T-helper 1 cell treated with Interleukin-12 subunit alpha and Interleukin-12 subunit beta and Interleukin-4 antibody, amounts not matched to agents 30 μg/mL and 1 μg/mL, for 36 hours (primary cell): ENCODE results near the gene SMIM5.

Experiments
- H3K27ac Mint-ChIP-seq: one replicate; pipeline ENCODE4 v1.8.0; 2021; ENCODE audit warnings: mild to moderate bottlenecking, mixed read lengths
- H3K27me3 Mint-ChIP-seq: one replicate; pipeline ENCODE4 v1.8.0; 2021; ENCODE audit warnings: low read depth, mixed read lengths
- H3K36me3 Mint-ChIP-seq: one replicate; pipeline ENCODE4 v1.8.0; 2021; ENCODE audit warnings: low read depth, mixed read lengths
- H3K4me1 Mint-ChIP-seq: one replicate; pipeline ENCODE4 v1.8.0; 2021; ENCODE audit warnings: low read depth, mixed read lengths
- H3K4me3 Mint-ChIP-seq: one replicate; pipeline ENCODE4 v1.8.0; 2021; ENCODE audit warnings: mild to moderate bottlenecking, moderate library complexity, mixed read lengths
- H3K9me3 Mint-ChIP-seq: one replicate; pipeline ENCODE4 v1.8.0; 2021; ENCODE audit warnings: mixed read lengths

SMIM5 gene

GRCh38 chr17:75649687-75650086 is 16.5 kb downstream of the SMIM5 start:
- H3K4me1 Mint-ChIP-seq, result peaks cover 3% of the 10 kb centered on the region
- peaks cover 5% of the 10 kb centered on the region for H3K36me3 Mint-ChIP-seq
- H3K27ac Mint-ChIP-seq, result no peak overlapping the region
- no peak overlapping the region for H3K4me3 Mint-ChIP-seq
- no peaks in the 10 kb centered on the region for H3K27me3 Mint-ChIP-seq
- no peaks in the 10 kb centered on the region for H3K9me3 Mint-ChIP-seq

- Mint-ChIP-seq H3K4me3 (no peak overlapping the region), H3K9me3 (no peaks in the 10 kb centered on the region), H3K27ac (no peak overlapping the region), H3K36me3 (peaks cover 5% of the 10 kb centered on the region), H3K4me1 (peaks cover 3% of the 10 kb centered on the region), H3K27me3 (no peaks in the 10 kb centered on the region)
These were observed 17.6 kb downstream of the SMIM5 start for GRCh38 chr17:75650874-75651273.

- Mint-ChIP-seq H3K27ac (no peak overlapping the region), H3K4me3 (no peak overlapping the region), H3K9me3 (no peaks in the 10 kb centered on the region), H3K4me1 (no peaks in the 10 kb centered on the region), H3K27me3 (no peaks in the 10 kb centered on the region), H3K36me3 (peaks cover 9% of the 10 kb centered on the region)
These were observed 19.1 kb downstream of the SMIM5 start for GRCh38 chr17:75652341-75652740.

GRCh38 chr17:75652934-75653549 is 19.8 kb downstream of the SMIM5 start:
- no peaks in the 10 kb centered on the region for H3K9me3 Mint-ChIP-seq
- H3K27ac Mint-ChIP-seq, result no peak overlapping the region
- no peaks in the 10 kb centered on the region for H3K27me3 Mint-ChIP-seq
- no peak overlapping the region for H3K4me3 Mint-ChIP-seq
- peaks cover 10% of the 10 kb centered on the region for H3K36me3 Mint-ChIP-seq
- no peaks in the 10 kb centered on the region for H3K4me1 Mint-ChIP-seq

- Mint-ChIP-seq H3K27ac (no peak overlapping the region), H3K36me3 (peaks cover 12% of the 10 kb centered on the region), H3K27me3 (no peaks in the 10 kb centered on the region), H3K4me1 (no peaks in the 10 kb centered on the region), H3K4me3 (no peak overlapping the region), H3K9me3 (no peaks in the 10 kb centered on the region)
These were observed 20.9 kb downstream of the SMIM5 start for GRCh38 chr17:75654176-75654575.

- H3K27me3 Mint-ChIP-seq, result no peaks in the 10 kb centered on the region
- no peaks in the 10 kb centered on the region for H3K9me3 Mint-ChIP-seq
- H3K36me3 Mint-ChIP-seq, result peaks cover 11% of the 10 kb centered on the region
- no peaks in the 10 kb centered on the region for H3K4me1 Mint-ChIP-seq
- no peak overlapping the region for H3K4me3 Mint-ChIP-seq
- H3K27ac Mint-ChIP-seq, result no peak overlapping the region
These were observed 25.0 kb downstream of the SMIM5 start for GRCh38 chr17:75658237-75658636.

GRCh38 chr17:75661531-75661930 is 28.3 kb downstream of the SMIM5 start:
- no peaks in the 10 kb centered on the region for H3K27me3 Mint-ChIP-seq
- no peak overlapping the region for H3K27ac Mint-ChIP-seq
- no peak overlapping the region for H3K4me3 Mint-ChIP-seq
- no peaks in the 10 kb centered on the region for H3K9me3 Mint-ChIP-seq
- peaks cover 9% of the 10 kb centered on the region for H3K4me1 Mint-ChIP-seq
- H3K36me3 Mint-ChIP-seq, result peaks cover 14% of the 10 kb centered on the region

- Mint-ChIP-seq H3K36me3 (peaks cover 10% of the 10 kb centered on the region), H3K4me1 (peaks cover 9% of the 10 kb centered on the region), H3K4me3 (no peak overlapping the region), H3K27me3 (no peaks in the 10 kb centered on the region), H3K27ac (no peak overlapping the region), H3K9me3 (no peaks in the 10 kb centered on the region)
These were observed 29.3 kb downstream of the SMIM5 start for GRCh38 chr17:75662511-75662910.

- no peaks in the 10 kb centered on the region for H3K27me3 Mint-ChIP-seq
- H3K4me1 Mint-ChIP-seq, result peaks cover 14% of the 10 kb centered on the region
- peaks cover 11% of the 10 kb centered on the region for H3K36me3 Mint-ChIP-seq
- H3K27ac Mint-ChIP-seq, result no peak overlapping the region
- no peak overlapping the region for H3K4me3 Mint-ChIP-seq
- H3K9me3 Mint-ChIP-seq, result no peaks in the 10 kb centered on the region
These were observed 30.9 kb downstream of the SMIM5 start for GRCh38 chr17:75664099-75664549.

- H3K27me3 Mint-ChIP-seq, result no peaks in the 10 kb centered on the region
- H3K4me1 Mint-ChIP-seq, result peaks cover 16% of the 10 kb centered on the region
- H3K36me3 Mint-ChIP-seq, result peaks cover 21% of the 10 kb centered on the region
- H3K9me3 Mint-ChIP-seq, result no peaks in the 10 kb centered on the region
- peak overlapping the region; percentile 63 for H3K4me3 Mint-ChIP-seq
- H3K27ac Mint-ChIP-seq, result peak overlapping the region; percentile 13
These were observed 32.7 kb downstream of the SMIM5 start for GRCh38 chr17:75665981-75666380.

- H3K36me3 Mint-ChIP-seq, result peaks cover 27% of the 10 kb centered on the region
- H3K27me3 Mint-ChIP-seq, result no peaks in the 10 kb centered on the region
- peak within 1 kb of the TSS; percentile 13 for H3K27ac Mint-ChIP-seq
- peaks cover 16% of the 10 kb centered on the region for H3K4me1 Mint-ChIP-seq
- peak within 1 kb of the TSS; percentile 63 for H3K4me3 Mint-ChIP-seq
- H3K9me3 Mint-ChIP-seq, result no peaks in the 10 kb centered on the region
These were observed 33.9 kb downstream of the SMIM5 start, which contains the start of the genes RECQL5 and SAP30BP for GRCh38 chr17:75666959-75667790. RECQL5 (minus strand) TSS chr17:75667154; CDS start chr17:75666557, 597 bp downstream. SAP30BP (plus strand) TSS chr17:75667338; CDS start chr17:75667373, 35 bp downstream.

- Mint-ChIP-seq H3K27me3 (no peaks in the 10 kb centered on the region), H3K4me3 (no peak overlapping the region), H3K36me3 (peaks cover 28% of the 10 kb centered on the region), H3K9me3 (no peaks in the 10 kb centered on the region), H3K27ac (no peak overlapping the region), H3K4me1 (peaks cover 16% of the 10 kb centered on the region)
These were observed 34.6 kb downstream of the SMIM5 start for GRCh38 chr17:75667825-75668224.

GRCh38 chr17:75668489-75668888 is 35.3 kb downstream of the SMIM5 start:
- Mint-ChIP-seq H3K27ac (no peak overlapping the region), H3K27me3 (no peaks in the 10 kb centered on the region), H3K9me3 (no peaks in the 10 kb centered on the region), H3K4me1 (peaks cover 16% of the 10 kb centered on the region), H3K4me3 (no peak overlapping the region), H3K36me3 (peaks cover 28% of the 10 kb centered on the region)

GRCh38 chr17:75670868-75671267 is 37.6 kb downstream of the SMIM5 start:
- peaks cover 28% of the 10 kb centered on the region for H3K36me3 Mint-ChIP-seq
- no peak overlapping the region for H3K27ac Mint-ChIP-seq
- no peak overlapping the region for H3K4me3 Mint-ChIP-seq
- H3K4me1 Mint-ChIP-seq, result peaks cover 13% of the 10 kb centered on the region
- no peaks in the 10 kb centered on the region for H3K27me3 Mint-ChIP-seq
- no peaks in the 10 kb centered on the region for H3K9me3 Mint-ChIP-seq

- Mint-ChIP-seq H3K36me3 (peaks cover 30% of the 10 kb centered on the region), H3K27ac (no peak overlapping the region), H3K4me3 (no peak overlapping the region)
These were observed 38.8 kb downstream of the SMIM5 start for GRCh38 chr17:75672011-75672410.

More at GRCh38 chr17:75672011-75672410, 38.8 kb downstream of the SMIM5 start:
- Mint-ChIP-seq H3K4me1 (peaks cover 10% of the 10 kb centered on the region), H3K9me3 (no peaks in the 10 kb centered on the region), H3K27me3 (no peaks in the 10 kb centered on the region)
